DOHH2 (cell line): ENCODE data around the gene SPIN1.
"Not testable (repeated sequence)": the region's sequence is repeated elsewhere in the genome, so short reads cannot be mapped to it uniquely, and the experiment has no call there.

ENCODE experiments used
- H3F3A ChIP-seq: fragments of 200-600 bp; sonication (generic), shearing (Covaris generic); 2 replicates; pipeline ENCODE4 v1.6.0; 2016; ENCODE audit warnings: antibody characterized with exemption, mild to moderate bottlenecking; ENCODE audit not compliant: control insufficient read depth, insufficient read depth
- H3K27ac ChIP-seq: fragments of 200-600 bp; sonication (generic); 2 replicates; pipeline ENCODE4 v1.5.1; 2014; ENCODE audit warnings: low read depth, mild to moderate bottlenecking, low read length, moderate library complexity
- H3K27me3 ChIP-seq: fragments of 200-600 bp; sonication (generic); 2 replicates; pipeline ENCODE4 v1.6.1; 2014; ENCODE audit warnings: mild to moderate bottlenecking, low read length, mixed read lengths; ENCODE audit not compliant: control insufficient read depth
- H3K36me3 ChIP-seq: fragments of 200-600 bp; sonication (generic); 2 replicates; pipeline ENCODE4 v1.6.1; 2014; ENCODE audit warnings: mild to moderate bottlenecking, low read length, moderate library complexity, mixed read lengths; ENCODE audit not compliant: control insufficient read depth
- H3K4me1 ChIP-seq: fragments of 200-600 bp; sonication (generic); 2 replicates; pipeline ENCODE4 v1.6.1; 2014; ENCODE audit warnings: mild to moderate bottlenecking, low read length, mixed read lengths; ENCODE audit not compliant: control insufficient read depth
- H3K4me2 ChIP-seq: fragments of 200-600 bp; sonication (generic); 2 replicates; pipeline ENCODE4 v1.6.0; 2014; ENCODE audit warnings: mild to moderate bottlenecking, low read length, moderate library complexity
- H3K4me3 ChIP-seq: fragments of 200-600 bp; sonication (generic); 2 replicates; pipeline ENCODE4 v1.5.1; 2014; ENCODE audit warnings: mild to moderate bottlenecking, low read length, mixed read lengths
- H3K79me2 ChIP-seq: fragments of 200-600 bp; sonication (generic); 2 replicates; pipeline ENCODE4 v1.6.1; 2014; ENCODE audit warnings: mild to moderate bottlenecking, low read length, mixed read lengths; ENCODE audit not compliant: control insufficient read depth
- H3K9me2 ChIP-seq: fragments of 200-600 bp; sonication (generic); replicated peaks from 2 replicates; pipeline ENCODE4 v1.6.1; 2014; ENCODE audit warnings: mild to moderate bottlenecking, low read length, mixed read lengths; ENCODE audit not compliant: control insufficient read depth
- H3K9me3 ChIP-seq: fragments of 200-600 bp; sonication (generic); 2 replicates; pipeline ENCODE4 v1.6.1; 2014; ENCODE audit warnings: antibody characterized with exemption, low read length, mixed read lengths; ENCODE audit not compliant: control insufficient read depth, insufficient read depth
- H4K20me1 ChIP-seq: fragments of 200-600 bp; sonication (generic); 2 replicates; pipeline ENCODE4 v1.6.0; 2014; ENCODE audit warnings: low read depth, mild to moderate bottlenecking, antibody characterized with exemption, low read length, moderate library complexity; ENCODE audit not compliant: control insufficient read depth, insufficient read depth
- EZH2phosphoT487 ChIP-seq: fragments of 200-600 bp; sonication (generic); IDR thresholded peaks from 2 replicates; pipeline ENCODE4 v1.6.1; 2017; ENCODE audit warnings: borderline replicate concordance, mild to moderate bottlenecking, antibody characterized with exemption, low read length, moderate library complexity, mixed read lengths
- TF ChIP-seq, protein P1 (sequence below): fragments of 200-600 bp; sonication (generic); IDR thresholded peaks from one replicate; pipeline ENCODE4 v1.5.1; 2014; ENCODE audit warnings: antibody characterized with exemption, mild to moderate bottlenecking, low read depth, low read length; ENCODE audit not compliant: poor library complexity, severe bottlenecking

The SPIN1 gene

DNA sequence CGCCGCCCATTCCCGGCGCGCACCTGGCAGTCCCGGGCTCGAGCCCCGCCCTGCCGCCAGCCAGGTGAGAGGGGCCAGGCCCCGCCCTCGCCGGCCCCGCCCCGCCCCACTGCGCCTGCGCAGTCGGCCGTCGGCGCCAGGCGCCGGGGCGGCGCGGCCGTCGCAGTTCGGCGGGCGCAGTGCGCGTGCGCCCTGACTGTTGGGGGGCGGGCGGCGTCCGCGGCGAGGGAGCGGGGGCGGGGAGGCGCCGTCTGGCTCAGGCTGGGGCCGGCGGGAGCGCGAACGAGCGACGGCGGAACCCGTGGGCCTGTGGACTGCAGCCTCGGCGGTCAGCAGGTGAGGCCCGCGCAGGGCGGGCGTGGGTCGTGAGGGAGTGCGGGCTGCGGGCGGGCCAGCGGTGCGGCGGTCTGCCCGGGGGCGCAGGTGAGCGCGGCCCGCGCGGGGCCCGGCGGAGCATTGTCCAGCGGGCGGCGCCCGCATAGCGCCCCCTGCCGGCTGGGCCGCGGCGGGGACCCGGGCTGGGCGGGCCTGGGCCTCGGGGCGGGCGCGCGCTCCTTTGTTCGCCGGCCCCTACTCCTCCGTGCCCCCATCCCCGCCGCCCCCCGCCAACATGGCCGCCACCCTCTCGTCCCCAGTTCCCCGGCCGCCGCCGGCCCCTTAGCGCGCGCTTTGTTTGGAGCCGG, at the start of gene SPIN1:
Gene SPIN1 (plus strand): TSS at position 242 of the 683 bp plus-strand sequence. CDS start 38,096 bp downstream, outside the sequence.
- TF ChIP-seq EZH2phosphoT487: no peak
- Histone ChIP-seq H3K4me3 (peak within 1 kb of the TSS; percentile 83), H3K27ac (no peak within 1 kb of the TSS), H3K9me3 (no peaks in the 10 kb centered on the region), H3F3A (no peaks in the 10 kb centered on the region), H3K4me2 (peak within 1 kb of the TSS; percentile 77), H3K36me3 (peaks cover 12% of the 10 kb centered on the region; the same call in 1 of the 2 replicates), H3K4me1 (peaks cover 29% of the 10 kb centered on the region), H3K27me3 (no peaks in the 10 kb centered on the region), H3K9me2 (no peaks in the 10 kb centered on the region), H4K20me1 (peaks cover 12% of the 10 kb centered on the region; the same call in 1 of the 2 replicates), H3K79me2 (peaks cover 45% of the 10 kb centered on the region)

DNA sequence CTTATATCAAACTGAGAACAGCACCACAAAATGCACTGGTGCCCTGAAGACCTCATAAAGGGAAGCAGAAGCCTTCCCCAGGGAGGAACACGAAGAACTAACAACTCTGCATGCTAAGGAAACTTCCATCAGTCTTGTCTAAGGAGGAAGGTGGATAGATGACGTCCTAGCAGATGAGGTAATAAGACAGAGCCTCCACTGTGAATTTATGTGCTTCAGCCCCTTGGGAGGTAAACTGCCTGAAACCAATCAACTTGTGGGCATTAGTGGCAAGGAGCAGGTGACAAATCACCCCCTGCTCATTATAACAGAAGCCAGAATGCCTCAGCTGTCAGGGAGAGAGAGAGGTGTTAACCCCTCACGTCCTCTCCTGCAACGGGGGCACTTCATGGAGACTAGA, 48.9 kb upstream of the SPIN1 start:
- peak overlapping the region; percentile 67 for H3K4me2 ChIP-seq
- H3K9me2 ChIP-seq: no peaks in the 10 kb centered on the region
- TF ChIP-seq EZH2phosphoT487: no peak
- TF ChIP-seq, protein P1, sequence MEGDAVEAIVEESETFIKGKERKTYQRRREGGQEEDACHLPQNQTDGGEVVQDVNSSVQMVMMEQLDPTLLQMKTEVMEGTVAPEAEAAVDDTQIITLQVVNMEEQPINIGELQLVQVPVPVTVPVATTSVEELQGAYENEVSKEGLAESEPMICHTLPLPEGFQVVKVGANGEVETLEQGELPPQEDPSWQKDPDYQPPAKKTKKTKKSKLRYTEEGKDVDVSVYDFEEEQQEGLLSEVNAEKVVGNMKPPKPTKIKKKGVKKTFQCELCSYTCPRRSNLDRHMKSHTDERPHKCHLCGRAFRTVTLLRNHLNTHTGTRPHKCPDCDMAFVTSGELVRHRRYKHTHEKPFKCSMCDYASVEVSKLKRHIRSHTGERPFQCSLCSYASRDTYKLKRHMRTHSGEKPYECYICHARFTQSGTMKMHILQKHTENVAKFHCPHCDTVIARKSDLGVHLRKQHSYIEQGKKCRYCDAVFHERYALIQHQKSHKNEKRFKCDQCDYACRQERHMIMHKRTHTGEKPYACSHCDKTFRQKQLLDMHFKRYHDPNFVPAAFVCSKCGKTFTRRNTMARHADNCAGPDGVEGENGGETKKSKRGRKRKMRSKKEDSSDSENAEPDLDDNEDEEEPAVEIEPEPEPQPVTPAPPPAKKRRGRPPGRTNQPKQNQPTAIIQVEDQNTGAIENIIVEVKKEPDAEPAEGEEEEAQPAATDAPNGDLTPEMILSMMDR: no peak
- no peaks in the 10 kb centered on the region for H3K27me3 ChIP-seq
- H3K4me3 ChIP-seq: peak overlapping the region; percentile 51
- peaks cover 52% of the 10 kb centered on the region for H3K4me1 ChIP-seq
- H3F3A ChIP-seq: peaks cover 9% of the 10 kb centered on the region; the same call in 1 of the 2 replicates
- H3K9me3 ChIP-seq: no peaks in the 10 kb centered on the region
- H3K36me3 ChIP-seq: no peaks in the 10 kb centered on the region
- H3K27ac ChIP-seq: peak overlapping the region; percentile 81
- H4K20me1 ChIP-seq: no peaks in the 10 kb centered on the region
- no peaks in the 10 kb centered on the region for H3K79me2 ChIP-seq

DNA sequence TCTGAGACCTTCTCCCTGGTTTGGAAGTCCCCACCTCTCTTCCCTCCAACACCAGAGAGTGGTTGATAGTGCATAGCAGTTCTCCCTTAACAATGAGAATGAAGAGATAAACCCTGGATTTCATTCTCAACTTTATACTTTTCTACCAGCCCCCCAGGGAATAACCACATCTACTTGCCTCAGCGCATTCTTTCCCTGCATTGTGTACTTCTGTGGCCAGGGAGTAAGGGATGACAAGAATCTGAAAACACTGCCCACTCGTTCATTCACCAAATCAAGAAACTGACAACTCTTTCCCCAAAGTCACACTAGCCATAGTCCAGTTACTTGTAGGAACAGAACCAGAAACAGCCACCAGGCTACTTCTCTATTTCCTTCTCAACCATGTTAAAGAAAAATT, 46.0 kb upstream of the SPIN1 start:
- H3K79me2 ChIP-seq: no peaks in the 10 kb centered on the region
- H3K9me2 ChIP-seq: no peaks in the 10 kb centered on the region
- 0 out of 2 replicates have a peak overlapping the region, but pooled peaks have one; percentile 15 for H3K27ac ChIP-seq
- peaks cover 9% of the 10 kb centered on the region; the same call in 1 of the 2 replicates for H3F3A ChIP-seq
- TF ChIP-seq EZH2phosphoT487: no peak
- TF ChIP-seq, protein P1: no peak
- no peak overlapping the region for H3K4me3 ChIP-seq
- H3K4me2 ChIP-seq: no peak overlapping the region
- no peaks in the 10 kb centered on the region for H4K20me1 ChIP-seq
- H3K4me1 ChIP-seq: peaks cover 50% of the 10 kb centered on the region
- no peaks in the 10 kb centered on the region for H3K36me3 ChIP-seq
- no peaks in the 10 kb centered on the region for H3K27me3 ChIP-seq
- no peaks in the 10 kb centered on the region for H3K9me3 ChIP-seq

DNA sequence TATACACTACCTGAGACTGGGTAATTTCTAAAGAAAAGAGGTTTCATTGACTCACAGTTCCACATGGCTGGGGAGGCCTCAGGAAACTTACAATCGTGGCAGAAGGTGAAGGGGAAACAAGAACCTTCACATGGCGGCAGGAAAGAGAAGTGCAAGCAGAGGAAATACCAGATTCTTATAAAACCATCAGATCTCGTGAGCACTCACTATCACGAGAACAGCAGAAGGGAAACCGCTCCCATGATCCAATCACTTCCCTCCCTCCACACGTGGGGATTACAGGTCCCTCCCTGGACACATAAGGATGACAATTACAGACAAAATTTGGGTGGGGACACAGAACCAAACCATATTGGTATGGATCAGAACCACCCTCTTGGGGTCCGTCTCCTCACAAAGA, 44.2 kb upstream of the SPIN1 start:
- Histone ChIP-seq H3K9me3 (no peaks in the 10 kb centered on the region), H3K9me2 (no peaks in the 10 kb centered on the region), H3K27me3 (no peaks in the 10 kb centered on the region), H3F3A (peaks cover 8% of the 10 kb centered on the region; the same call in 1 of the 2 replicates), H3K4me2 (no peak overlapping the region), H3K79me2 (no peaks in the 10 kb centered on the region), H3K27ac (no peak overlapping the region), H3K36me3 (no peaks in the 10 kb centered on the region), H3K4me1 (peaks cover 32% of the 10 kb centered on the region), H4K20me1 (no peaks in the 10 kb centered on the region), H3K4me3 (no peak overlapping the region)
- TF ChIP-seq, protein P1: no peak
- no peak for TF ChIP-seq EZH2phosphoT487

DNA sequence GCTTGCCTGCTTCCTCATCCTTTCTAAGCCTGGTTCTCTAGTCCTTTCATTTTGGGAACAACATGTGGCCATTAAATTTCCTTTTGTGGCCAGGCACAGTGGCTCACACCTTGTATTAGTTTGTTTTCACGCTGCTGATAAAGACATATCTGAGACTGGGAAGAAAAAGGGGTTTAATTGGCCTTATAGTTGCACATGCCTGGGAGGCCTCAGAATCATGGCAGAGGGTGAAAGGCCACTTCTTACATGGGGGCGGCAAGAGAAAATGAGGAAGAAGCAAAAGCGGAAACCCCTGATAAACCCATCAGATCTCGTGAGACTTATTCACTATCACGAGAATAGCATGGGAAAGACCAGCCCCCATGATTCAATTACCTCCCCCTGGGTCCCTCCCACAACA, 37.9 kb upstream of the SPIN1 start:
- H3F3A ChIP-seq: not testable (repeated sequence)

More for the DNA sequence above, 37.9 kb upstream of the SPIN1 start:
- H3K79me2 ChIP-seq, H3K4me3 ChIP-seq, H3K27me3 ChIP-seq, H3K4me1 ChIP-seq, H4K20me1 ChIP-seq, H3K4me2 ChIP-seq, H3K9me3 ChIP-seq, H3K27ac ChIP-seq, H3K9me2 ChIP-seq, H3K36me3 ChIP-seq: not testable (repeated sequence)
